Measurements from ENCODE around the gene ACAA2. TPM values are rescaled to one million over a fixed set of nuclear protein-coding genes. Genes with fewer than 3 reads are reported as not detected.

Gene ACAA2
- total and polyA plus RNA-seq, 2 experiments from 2014 or later = 174 to 189 TPM

DNA sequence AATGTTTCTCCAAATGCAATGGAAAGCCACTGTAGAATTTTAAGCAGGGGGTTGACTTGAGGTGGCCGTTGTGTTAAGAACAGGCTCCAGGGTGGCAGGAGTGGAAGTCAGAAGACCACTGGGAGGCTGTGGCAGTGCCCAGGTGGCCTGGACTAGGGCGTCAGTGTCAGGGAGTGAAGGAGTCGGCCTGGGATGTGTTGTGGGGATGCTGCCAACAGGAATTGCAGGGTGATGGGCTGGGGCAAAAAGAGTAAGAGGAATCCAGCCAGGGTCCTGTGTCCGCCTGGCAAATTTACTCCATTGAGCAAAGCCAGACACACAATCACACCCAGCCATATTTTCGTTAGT lies 55.1 kb downstream of the ACAA2 start:
- no peak overlapping the region for H3K27ac ChIP-seq
- no peaks in the 10 kb centered on the region for H3K79me2 ChIP-seq
- TF ChIP-seq, protein P1, sequence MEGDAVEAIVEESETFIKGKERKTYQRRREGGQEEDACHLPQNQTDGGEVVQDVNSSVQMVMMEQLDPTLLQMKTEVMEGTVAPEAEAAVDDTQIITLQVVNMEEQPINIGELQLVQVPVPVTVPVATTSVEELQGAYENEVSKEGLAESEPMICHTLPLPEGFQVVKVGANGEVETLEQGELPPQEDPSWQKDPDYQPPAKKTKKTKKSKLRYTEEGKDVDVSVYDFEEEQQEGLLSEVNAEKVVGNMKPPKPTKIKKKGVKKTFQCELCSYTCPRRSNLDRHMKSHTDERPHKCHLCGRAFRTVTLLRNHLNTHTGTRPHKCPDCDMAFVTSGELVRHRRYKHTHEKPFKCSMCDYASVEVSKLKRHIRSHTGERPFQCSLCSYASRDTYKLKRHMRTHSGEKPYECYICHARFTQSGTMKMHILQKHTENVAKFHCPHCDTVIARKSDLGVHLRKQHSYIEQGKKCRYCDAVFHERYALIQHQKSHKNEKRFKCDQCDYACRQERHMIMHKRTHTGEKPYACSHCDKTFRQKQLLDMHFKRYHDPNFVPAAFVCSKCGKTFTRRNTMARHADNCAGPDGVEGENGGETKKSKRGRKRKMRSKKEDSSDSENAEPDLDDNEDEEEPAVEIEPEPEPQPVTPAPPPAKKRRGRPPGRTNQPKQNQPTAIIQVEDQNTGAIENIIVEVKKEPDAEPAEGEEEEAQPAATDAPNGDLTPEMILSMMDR (IDR thresholded peaks at IDR 0.05; ENCODE audit: poor library complexity) = no peak
- no peaks in the 10 kb centered on the region for H4K20me1 ChIP-seq (ENCODE audit: insufficient read depth, poor library complexity, severe bottlenecking)
- WGBS (ENCODE audit: low lambda C conversion rate, missing lambda C conversion rate) = 89% methylated on average over 5 of the region's 5 CpGs
- H3K4me1 ChIP-seq (ENCODE audit: insufficient read depth) = no peaks in the 10 kb centered on the region
- DNase-seq (ENCODE audit: low spot score) = no peak
- no peak overlapping the region for H2AFZ ChIP-seq
- no peaks in the 10 kb centered on the region for H3K36me3 ChIP-seq (replicated peaks; ENCODE audit: insufficient read depth, low read depth)
- H3K9me3 ChIP-seq (ENCODE audit: low read depth) = no peaks in the 10 kb centered on the region
- H3K27me3 ChIP-seq = no peaks in the 10 kb centered on the region
- no peaks in the 10 kb centered on the region for H3K9me2 ChIP-seq (replicated peaks; ENCODE audit: insufficient read depth)
- H3K4me3 ChIP-seq = no peak overlapping the region
- no peak overlapping the region for H3K4me2 ChIP-seq

DNA sequence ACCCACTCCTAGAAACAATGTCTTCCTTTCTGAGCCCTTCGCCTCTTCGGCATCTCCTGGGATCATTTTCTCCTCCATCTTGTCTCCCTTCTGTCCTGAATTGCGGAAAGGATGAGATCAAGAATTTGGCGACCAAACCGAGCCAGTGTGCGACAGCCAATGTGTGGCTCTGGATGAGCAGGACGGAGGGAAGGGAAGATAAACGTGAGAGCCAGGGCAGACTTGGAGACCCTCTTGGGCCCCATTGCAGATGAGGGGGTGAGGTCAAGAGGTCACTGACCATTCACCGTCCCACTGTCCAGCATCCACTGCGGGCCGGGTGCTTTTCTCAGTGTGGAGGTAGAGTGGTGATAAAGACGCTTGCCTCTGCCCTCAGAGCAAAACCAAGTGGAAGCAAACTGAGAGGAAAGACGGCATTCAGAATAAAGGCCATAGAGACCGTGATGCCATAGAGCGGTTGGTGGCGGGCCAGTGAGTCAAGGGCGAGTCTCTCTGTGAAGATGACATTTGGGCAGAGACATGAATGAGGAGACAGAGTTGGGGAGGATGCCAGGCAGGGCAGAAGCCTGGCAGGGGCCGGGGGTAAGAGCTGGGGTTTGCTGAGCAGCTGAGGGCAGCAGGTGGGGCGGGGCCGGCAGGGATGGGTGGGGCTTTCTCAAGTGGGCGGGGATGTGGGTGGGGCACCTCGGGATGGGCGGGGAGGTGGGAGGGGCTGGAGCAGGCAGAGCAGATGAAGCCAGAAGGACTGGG lies 55.6 kb downstream of the ACAA2 start:
- WGBS (ENCODE audit: low lambda C conversion rate, missing lambda C conversion rate) = 89% methylated on average over 23 of the region's 23 CpGs
- Histone ChIP-seq H3K4me3 (no peak overlapping the region), H2AFZ (no peak overlapping the region), H4K20me1 (ENCODE audit: insufficient read depth, poor library complexity, severe bottlenecking) (no peaks in the 10 kb centered on the region), H3K4me1 (ENCODE audit: insufficient read depth) (no peaks in the 10 kb centered on the region), H3K27ac (no peak overlapping the region), H3K9me2 (replicated peaks; ENCODE audit: insufficient read depth) (no peaks in the 10 kb centered on the region), H3K79me2 (no peaks in the 10 kb centered on the region), H3K36me3 (replicated peaks; ENCODE audit: insufficient read depth, low read depth) (no peaks in the 10 kb centered on the region), H3K27me3 (no peaks in the 10 kb centered on the region), H3K9me3 (ENCODE audit: low read depth) (no peaks in the 10 kb centered on the region), H3K4me2 (no peak overlapping the region)
- no peak for TF ChIP-seq EZH2phosphoT487 (IDR thresholded peaks at IDR 0.05; ENCODE audit: low read depth, severe bottlenecking, unreplicated experiment)
- TF ChIP-seq EZH2 (IDR thresholded peaks at IDR 0.05; ENCODE audit: borderline replicate concordance) = no peak
- TF ChIP-seq, protein P1 (IDR thresholded peaks at IDR 0.05; ENCODE audit: poor library complexity) = no peak
- no peak for DNase-seq (ENCODE audit: low spot score)

GRCh38 chr18:49756671-49757362 lies 56.5 kb downstream of the ACAA2 start:
- Histone ChIP-seq H3K4me3 (no peak overlapping the region), H3K79me2 (no peaks in the 10 kb centered on the region), H3K9me2 (replicated peaks; ENCODE audit: insufficient read depth) (no peaks in the 10 kb centered on the region), H3K27ac (no peak overlapping the region), H2AFZ (no peak overlapping the region), H3K4me2 (no peak overlapping the region), H3K4me1 (ENCODE audit: insufficient read depth) (no peaks in the 10 kb centered on the region), H3K9me3 (ENCODE audit: low read depth) (no peaks in the 10 kb centered on the region), H3K27me3 (no peaks in the 10 kb centered on the region), H4K20me1 (ENCODE audit: insufficient read depth, poor library complexity, severe bottlenecking) (no peaks in the 10 kb centered on the region), H3K36me3 (replicated peaks; ENCODE audit: insufficient read depth, low read depth) (no peaks in the 10 kb centered on the region)
- TF ChIP-seq EZH2 (IDR thresholded peaks at IDR 0.05; ENCODE audit: borderline replicate concordance) (no peak), EZH2phosphoT487 (IDR thresholded peaks at IDR 0.05; ENCODE audit: low read depth, severe bottlenecking, unreplicated experiment) (no peak)
- TF ChIP-seq, protein P1 (IDR thresholded peaks at IDR 0.05; ENCODE audit: poor library complexity) = no peak
- no peak for DNase-seq (ENCODE audit: low spot score)
- WGBS (ENCODE audit: low lambda C conversion rate, missing lambda C conversion rate) = 82% methylated on average over 9 of the region's 9 CpGs
